HG02763 (cell line): ENCODE results near the gene HMCN2.

Experiments
- ATAC-seq: cut with Tn5 transposase; IDR thresholded peaks from one replicate; pipeline ENCODE4 v1.9.1; 2021; ENCODE audit warnings: mild to moderate bottlenecking, moderate library complexity; ENCODE audit not compliant: unreplicated experiment

The HMCN2 gene

GRCh38 chr9:130305381-130305780 lies 39.8 kb downstream of the HMCN2 start:
- no peak for ATAC-seq

DNA sequence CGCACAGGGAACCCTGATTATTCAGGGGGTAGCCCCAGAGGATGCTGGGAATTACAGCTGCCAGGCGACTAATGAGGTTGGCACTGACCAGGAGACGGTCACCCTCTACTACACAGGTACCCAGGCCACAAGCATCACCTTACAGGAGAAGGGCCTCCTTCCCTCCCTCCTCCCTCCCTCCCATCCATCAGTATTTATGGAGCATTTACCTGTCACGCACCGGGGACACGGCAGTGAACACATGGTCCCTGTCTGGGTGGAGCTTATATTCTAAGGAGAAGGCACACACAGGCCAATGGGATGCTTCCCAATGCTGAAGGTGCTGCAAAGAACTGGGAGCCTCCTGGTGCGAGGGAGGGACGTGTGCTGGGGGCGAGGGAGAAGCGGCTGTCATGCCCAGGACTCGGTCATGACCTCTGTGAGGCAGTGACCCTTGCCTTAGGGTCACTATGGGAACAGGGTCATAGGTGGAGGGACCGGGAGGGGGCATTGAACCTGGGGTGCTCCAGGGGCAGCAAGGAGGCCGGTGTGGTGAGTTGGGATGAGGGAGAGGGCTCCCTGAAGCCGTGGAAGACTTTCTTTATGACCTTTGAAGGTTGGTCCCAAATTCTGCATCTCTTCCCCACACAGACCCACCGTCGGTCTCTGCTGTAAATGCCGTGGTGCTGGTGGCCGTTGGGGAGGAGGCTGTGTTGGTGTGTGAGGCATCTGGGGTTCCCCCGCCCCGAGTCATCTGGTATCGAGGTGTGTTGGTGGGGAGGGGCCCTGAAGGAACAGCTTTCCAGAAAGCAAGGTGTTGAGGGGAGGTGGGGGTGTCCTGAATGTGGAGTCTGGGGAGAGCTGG lies 41.5 kb downstream of the HMCN2 start:
- no peak for ATAC-seq

- ATAC-seq = no peak
Measured at GRCh38 chr9:130307667-130307943, 42.0 kb downstream of the HMCN2 start.

- ATAC-seq = no peak
Measured at GRCh38 chr9:130308081-130308571, 42.6 kb downstream of the HMCN2 start.

- no peak for ATAC-seq
Measured at GRCh38 chr9:130309689-130310455, 44.3 kb downstream of the HMCN2 start.

DNA sequence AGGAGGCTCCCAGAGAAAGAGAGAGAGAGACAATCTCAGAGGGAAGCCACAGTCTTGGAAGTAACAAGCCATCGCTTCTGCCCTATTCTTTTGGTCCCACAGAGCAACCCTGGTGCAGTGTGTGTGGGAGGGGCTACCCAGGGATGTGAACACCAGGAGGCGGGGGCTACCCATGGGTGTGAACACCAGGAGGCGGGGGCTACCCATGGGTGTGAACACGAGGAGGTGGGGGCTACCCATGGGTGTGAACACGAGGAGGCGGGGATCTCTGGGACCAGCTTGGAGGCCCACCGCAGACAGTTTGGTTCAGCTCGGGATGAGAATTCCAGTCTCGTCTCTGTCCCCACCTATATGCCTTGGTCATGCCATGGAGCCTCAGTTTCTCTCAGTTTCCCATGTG lies 44.9 kb downstream of the HMCN2 start:
- no peak for ATAC-seq

DNA sequence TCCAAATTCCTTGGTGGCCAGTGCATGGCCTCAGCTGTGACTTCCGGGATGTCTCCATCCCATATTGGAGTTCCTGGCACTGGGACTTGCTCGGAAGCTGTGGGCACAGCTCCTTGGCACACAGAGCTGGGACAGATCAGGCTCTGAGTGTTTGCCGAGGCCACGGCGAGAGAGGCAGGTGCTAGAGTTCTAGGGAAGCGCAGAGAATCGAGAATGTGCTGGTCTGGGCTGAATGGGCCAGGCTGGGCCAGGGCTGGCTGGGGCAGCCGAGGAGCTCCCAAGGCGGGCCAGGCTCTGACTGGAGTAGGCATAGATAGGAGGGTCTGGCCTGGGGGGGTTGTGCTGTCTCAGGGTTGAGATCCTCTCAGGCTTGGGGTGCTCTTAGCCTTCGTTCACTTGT lies 45.4 kb downstream of the HMCN2 start:
- no peak for ATAC-seq

GRCh38 chr9:130311408-130312140 lies 46.0 kb downstream of the HMCN2 start:
- no peak for ATAC-seq

- ATAC-seq = no peak
Measured at GRCh38 chr9:130313103-130313858, 47.7 kb downstream of the HMCN2 start.

DNA sequence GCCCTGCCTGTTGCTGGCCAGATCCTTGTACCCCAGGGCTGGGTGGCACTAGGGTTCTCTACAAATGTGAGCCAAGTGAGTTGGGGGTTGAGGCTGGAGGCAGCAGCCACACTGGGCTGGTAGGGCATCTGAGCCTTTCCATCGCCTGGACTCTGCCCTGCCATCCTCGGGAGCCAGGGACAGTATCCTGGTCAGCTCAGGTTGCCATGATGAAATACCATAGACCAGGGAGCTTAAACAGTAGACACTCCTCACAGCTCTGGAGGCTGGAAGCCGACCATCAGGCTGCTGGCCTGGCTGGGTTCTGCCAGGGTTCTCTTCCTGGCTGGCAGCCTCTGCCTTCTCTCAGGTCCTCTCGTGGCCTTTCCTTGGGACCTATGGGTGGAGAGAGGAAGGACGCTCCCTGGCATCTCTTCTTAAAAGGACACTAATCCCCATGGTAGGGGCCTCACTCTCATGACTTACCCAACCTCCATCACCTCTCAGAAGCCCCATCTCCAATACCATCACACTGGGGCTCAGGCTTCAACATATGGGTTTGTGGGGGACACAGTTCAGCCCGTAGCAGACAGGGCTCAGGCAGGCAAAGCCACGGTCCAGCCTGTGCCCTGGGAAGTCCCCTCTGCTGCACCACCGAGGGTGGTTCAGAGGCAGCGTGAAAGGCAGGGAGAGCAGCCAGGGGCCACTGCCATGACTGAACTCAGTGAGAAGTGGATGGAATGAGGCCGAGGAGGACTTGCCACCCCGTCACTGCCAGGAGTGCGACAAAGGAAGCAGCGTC lies 50.1 kb downstream of the HMCN2 start:
- no peak for ATAC-seq

DNA sequence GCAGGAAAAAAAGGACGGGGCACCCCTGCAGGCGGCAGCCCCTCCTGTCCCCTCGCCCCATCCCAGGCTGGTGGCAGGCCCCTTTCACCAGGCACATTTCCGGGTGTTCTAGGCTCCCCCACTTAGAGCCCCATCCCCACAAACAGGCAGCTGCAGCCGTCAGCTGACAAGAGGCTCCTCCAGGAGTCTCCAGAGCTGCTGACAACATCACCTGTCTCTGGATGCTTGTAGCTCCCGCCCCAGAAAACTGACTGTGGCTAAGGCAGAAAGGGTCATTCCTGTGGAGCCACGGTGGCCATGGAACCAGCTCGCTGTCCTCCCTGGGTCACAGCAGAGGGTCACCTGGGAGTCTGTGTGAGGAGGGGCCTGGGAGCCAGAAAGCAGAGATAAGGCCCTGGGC lies 50.9 kb downstream of the HMCN2 start:
- no peak for ATAC-seq

DNA sequence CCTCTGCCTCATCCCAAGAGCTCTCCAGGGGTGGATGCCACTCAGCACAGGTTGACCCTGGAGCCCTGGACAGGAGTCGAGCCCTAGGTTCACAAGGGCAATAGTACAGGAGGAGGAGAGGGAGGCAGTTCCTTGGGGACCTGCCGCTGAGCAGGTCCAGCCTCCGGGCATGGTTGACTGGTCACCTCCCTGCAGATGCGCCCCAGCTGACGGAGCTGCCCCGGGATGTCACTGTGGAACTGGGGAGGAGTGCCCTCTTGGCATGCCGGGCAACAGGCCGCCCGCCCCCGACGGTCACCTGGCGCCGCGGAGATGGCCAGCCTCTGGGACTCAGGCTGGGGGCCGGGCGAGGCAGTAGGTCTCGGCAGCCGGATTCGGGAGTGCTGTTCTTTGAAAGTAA lies 53.7 kb downstream of the HMCN2 start:
- no peak for ATAC-seq

DNA sequence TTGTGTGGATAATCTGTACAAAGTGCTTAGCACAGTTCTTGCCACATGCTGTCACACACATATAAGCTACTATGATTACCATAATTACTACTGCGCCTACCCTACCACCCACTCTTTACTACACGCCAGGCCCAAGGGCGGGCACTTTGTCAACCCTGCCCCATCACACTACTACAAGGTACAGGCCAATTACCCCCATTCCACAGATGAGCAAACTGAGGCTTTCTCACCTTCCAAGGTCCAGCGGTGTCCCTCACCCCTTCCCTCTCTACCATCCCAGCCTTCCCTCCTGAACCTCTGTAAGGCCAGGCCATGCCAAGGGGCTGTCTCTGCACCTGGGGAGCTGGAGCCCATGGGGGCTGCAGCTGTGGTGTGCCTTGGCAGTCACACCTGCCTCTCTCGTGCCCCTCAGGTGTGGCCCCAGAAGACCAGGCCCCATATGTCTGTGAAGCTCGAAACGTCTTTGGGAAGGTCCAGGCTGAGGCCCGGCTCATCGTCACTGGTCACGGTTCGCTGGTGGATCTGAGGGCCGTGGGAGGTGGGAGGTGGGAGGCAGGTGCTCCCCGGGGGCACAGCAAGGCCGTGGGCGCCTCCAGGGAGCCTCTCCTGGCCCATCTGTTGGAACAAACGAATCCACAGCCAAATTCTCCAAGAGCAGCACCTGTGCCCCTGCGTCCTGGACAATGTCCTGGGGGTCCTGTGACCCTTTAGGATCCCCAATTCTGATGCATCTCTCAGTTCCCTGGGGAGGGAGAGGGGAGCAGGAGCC lies 54.6 kb downstream of the HMCN2 start:
- no peak for ATAC-seq

DNA sequence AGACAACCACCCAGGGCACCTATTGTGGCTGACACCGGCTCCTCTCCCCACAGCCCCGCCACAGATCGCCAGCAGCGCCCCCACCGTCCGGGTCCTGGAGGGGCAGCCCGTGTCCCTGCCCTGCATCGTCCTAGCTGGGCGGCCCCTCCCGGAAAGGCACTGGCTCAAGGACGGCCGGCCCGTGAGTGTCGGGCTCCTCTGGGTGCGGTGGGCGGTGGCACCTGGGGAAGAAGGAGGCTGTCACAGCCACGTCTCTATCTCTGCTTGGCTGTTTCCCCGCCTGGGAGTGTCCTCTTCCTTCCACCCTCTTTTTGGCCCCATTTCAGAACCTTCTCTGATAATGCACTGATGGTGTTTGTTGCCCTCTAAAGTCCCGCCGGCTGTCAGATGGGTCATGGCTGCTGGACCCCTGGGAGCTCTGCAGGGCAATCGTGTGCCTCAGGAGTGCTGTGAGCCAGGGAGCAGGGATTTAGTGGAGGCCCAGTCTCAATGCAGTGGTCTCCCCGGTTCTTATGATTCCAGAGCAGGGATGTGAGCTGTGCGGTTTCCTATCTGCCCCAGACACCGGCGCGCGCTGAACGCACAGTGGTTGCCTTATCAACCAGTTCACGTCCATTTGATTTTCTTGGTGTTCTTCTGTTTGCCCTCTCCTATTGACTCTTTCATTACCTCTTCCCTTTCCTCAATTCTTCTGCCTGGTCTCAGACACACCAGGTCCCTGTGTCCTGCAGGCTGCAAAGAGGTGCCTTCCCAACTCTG lies 55.3 kb downstream of the HMCN2 start:
- no peak for ATAC-seq

DNA sequence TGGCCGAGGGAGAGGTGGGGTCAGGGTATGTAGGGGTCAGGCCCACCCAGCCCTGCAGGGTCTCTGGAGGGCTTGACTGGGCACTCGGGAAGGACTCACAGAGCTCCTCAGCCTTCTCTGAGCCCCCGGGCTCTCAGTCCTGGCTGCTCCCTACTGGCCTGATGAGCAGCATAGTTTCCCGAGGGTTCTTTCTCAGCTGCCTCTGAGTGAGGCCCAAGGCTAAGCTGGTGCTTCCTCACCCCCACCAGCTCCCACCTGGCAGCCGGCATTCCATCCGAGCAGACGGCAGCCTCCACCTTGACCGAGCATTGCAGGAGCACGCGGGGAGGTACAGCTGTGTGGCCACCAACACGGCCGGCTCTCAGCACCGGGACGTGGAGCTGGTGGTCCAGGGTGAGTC lies 56.0 kb downstream of the HMCN2 start:
- no peak for ATAC-seq

DNA sequence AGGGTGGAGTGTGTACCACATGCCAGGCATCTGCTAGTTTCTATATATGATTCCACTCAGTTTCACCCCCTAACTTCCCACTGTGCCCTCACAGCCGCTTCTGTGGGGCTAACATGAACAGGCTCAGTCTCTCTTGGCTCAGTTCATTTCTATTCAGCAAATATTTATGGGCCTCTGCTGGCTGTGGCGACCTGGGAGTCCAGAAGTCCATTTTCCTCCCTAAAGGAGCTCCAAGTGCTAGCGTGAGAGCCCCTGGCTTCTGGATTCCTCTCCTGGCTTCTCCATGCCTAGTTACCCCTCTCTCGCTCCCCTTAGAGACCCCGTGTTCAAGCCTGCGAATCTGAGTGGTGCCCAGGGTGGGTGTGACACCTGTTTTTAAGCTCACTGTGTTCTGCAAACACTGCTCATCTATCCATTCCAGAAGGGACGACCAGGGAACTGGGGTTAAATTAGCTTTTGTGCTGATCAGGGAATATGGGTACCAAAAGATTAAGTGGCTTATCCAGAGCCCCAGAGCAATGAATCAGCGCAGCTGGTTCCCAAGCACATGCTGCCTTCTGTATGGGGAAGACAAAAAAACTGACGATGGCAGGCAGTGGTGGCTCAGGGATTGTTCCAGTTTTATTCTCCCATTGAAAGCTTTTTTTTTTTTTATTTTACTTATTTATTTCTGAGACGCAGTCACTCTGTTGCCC lies 57.6 kb downstream of the HMCN2 start:
- ATAC-seq = no peak

DNA sequence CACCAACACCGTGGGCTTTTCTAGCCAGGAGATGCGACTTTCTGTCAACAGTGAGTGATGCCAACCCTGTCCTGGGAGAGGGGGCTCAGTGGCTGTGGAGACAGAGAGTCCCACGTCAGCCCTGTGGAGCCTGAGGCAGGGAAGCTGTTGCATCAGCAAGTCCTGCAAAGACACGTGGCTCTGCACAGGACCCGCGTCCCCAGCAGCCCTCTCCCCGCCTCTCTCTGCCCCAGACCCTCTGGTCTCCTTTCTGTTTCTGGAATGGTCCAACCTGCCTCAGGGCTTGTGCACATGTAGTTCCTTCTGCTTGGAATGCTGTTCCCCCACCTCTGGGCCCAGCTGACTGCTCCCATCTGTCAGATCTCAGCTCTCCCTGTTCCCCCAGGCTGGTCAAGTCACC lies 60.4 kb downstream of the HMCN2 start:
- no peak for ATAC-seq
